SK-N-SH (cell line): ENCODE results near the gene THSD4.

Experiments used
- CTCF ChIP-seq: fragments of 200-600 bp; sonication (generic); IDR thresholded peaks from 2 replicates; pipeline ENCODE4 v1.6.1; 2017; ENCODE audit warnings: antibody characterized with exemption, mild to moderate bottlenecking, moderate library complexity
- EP300 ChIP-seq, 2 experiments: IDR thresholded peaks; 2 replicates each; pipeline versions ENCODE4 v1.4.0 to v1.6.1; 2012; ENCODE audit warnings: borderline replicate concordance in 1 of 2, low read depth in 1 of 2, low read length in 1 of 2
- EZH2phosphoT487 ChIP-seq: fragments of 200-600 bp; sonication (generic); IDR thresholded peaks from 2 replicates; pipeline ENCODE4 v1.6.1; 2017; ENCODE audit warnings: low read depth, mixed run types, mild to moderate bottlenecking, antibody characterized with exemption, moderate library complexity, borderline replicate concordance
- MXI1 ChIP-seq: IDR thresholded peaks from 2 replicates; pipeline ENCODE4 v1.6.1; 2012; ENCODE audit warnings: mild to moderate bottlenecking, low read depth, low read length, improper control_type of control experiment
- RAD21 ChIP-seq: IDR thresholded peaks from 2 replicates; pipeline ENCODE4 v1.6.1; 2012; ENCODE audit warnings: mild to moderate bottlenecking, low read length
- REST ChIP-seq: IDR thresholded peaks from 2 replicates; pipeline ENCODE4 v1.6.1; 2012; ENCODE audit warnings: mild to moderate bottlenecking, low read depth, low read length, moderate library complexity
- RFX5 ChIP-seq: IDR thresholded peaks from 2 replicates; pipeline ENCODE4 v1.6.1; 2012; ENCODE audit warnings: mild to moderate bottlenecking, improper control_type of control experiment, low read length
- TAF1 ChIP-seq: IDR thresholded peaks from 2 replicates; pipeline ENCODE4 v1.6.1; 2012; ENCODE audit warnings: low read depth, mild to moderate bottlenecking, low read length, moderate library complexity, borderline replicate concordance
- TEAD4 ChIP-seq: IDR thresholded peaks from 2 replicates; pipeline ENCODE4 v1.4.0; 2012; ENCODE audit warnings: mild to moderate bottlenecking, borderline replicate concordance; ENCODE audit not compliant: insufficient read depth
- USF2 ChIP-seq: fragments of 150-350 bp; IDR thresholded peaks from 2 replicates; pipeline ENCODE4 v1.6.1; 2017; ENCODE audit warnings: antibody characterized with exemption, low read length, low read depth, borderline replicate concordance

DNA sequence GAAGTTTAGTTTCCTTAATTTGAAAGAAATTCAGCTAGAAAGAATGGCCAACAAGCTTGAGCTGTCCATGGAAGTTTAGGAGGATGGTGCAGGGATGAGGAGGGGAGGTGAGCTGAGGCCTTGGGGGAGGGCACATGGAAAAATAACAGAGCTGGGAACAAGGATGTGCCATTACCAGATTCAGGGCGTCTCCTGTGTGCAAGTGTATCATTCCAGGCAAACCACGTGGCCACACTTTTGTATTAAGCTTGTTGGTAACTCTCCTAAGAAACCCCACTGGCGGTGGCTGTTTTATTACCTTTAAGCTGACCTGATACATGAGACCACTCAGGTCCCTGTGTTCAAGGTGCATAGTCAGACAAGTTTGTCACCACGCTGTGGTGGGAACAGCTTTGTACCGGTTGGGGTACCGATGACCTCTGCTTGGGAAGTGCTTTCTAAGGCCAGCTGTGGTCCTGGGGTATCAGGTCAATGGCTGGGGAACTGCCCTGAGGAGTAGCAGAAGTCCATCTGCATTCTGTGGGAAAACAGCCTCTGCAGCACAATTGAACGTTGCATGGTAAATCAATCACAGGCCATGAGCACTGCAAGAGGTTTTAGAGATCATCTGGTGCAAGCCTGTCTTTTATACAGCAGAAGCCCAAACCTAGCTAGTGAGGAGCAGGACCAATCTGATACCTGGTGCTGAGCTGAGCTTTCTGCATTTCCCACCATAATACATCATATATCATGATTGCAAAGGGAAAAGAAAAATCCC lies 235.5 kb downstream of the THSD4 start:
- no peak for TF ChIP-seq TEAD4
- TF ChIP-seq USF2: no peak
- TF ChIP-seq EP300 (IDR thresholded peaks at IDR 0.05; ENCODE audit: borderline replicate concordance in 1 of 2, low read depth in 1 of 2, low read length in 1 of 2): no peak
- no peak for TF ChIP-seq CTCF
- TF ChIP-seq RFX5: no peak
- TF ChIP-seq MXI1: no peak
- TF ChIP-seq EZH2phosphoT487: no peak
- no peak for TF ChIP-seq REST
- no peak for TF ChIP-seq RAD21
- no peak for TF ChIP-seq TAF1
